Measurements from ENCODE around the gene ERBB3.
A peak's percentile ranks its signal among the peaks of the same experiment; 100 is the strongest.

The ERBB3 gene

GRCh38 chr12:56126732-56127239, 46.8 kb downstream of the ERBB3 start:
- H3K4me3 ChIP-seq (replicated peaks; ENCODE audit: low read depth, low read length): peak overlapping the region; percentile 40; the same call in 1 of the 2 replicates
- DNase-seq (ENCODE audit: extremely low read depth, low read depth): no peak
- TF ChIP-seq, protein P1, sequence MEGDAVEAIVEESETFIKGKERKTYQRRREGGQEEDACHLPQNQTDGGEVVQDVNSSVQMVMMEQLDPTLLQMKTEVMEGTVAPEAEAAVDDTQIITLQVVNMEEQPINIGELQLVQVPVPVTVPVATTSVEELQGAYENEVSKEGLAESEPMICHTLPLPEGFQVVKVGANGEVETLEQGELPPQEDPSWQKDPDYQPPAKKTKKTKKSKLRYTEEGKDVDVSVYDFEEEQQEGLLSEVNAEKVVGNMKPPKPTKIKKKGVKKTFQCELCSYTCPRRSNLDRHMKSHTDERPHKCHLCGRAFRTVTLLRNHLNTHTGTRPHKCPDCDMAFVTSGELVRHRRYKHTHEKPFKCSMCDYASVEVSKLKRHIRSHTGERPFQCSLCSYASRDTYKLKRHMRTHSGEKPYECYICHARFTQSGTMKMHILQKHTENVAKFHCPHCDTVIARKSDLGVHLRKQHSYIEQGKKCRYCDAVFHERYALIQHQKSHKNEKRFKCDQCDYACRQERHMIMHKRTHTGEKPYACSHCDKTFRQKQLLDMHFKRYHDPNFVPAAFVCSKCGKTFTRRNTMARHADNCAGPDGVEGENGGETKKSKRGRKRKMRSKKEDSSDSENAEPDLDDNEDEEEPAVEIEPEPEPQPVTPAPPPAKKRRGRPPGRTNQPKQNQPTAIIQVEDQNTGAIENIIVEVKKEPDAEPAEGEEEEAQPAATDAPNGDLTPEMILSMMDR (IDR thresholded peaks at IDR 0.05; ENCODE audit: low read depth, low read length, missing control alignments): no peak

- H3K4me3 ChIP-seq (replicated peaks; ENCODE audit: low read depth, low read length): peak overlapping the region; percentile 40
- TF ChIP-seq, protein P1 (IDR thresholded peaks at IDR 0.05; ENCODE audit: low read depth, low read length, missing control alignments): no peak
- DNase-seq (ENCODE audit: extremely low read depth, low read depth): no peak
Measured at GRCh38 chr12:56127485-56127887, 47.5 kb downstream of the ERBB3 start.

- TF ChIP-seq, protein P1 (IDR thresholded peaks at IDR 0.05; ENCODE audit: low read depth, low read length, missing control alignments): no peak
- H3K4me3 ChIP-seq (replicated peaks; ENCODE audit: low read depth, low read length): peak within 1 kb of the TSS; percentile 88
- peak; percentile 99 for DNase-seq (ENCODE audit: extremely low read depth, low read depth)
Measured at GRCh38 chr12:56127888-56128669, 48.1 kb downstream of the ERBB3 start, which contains the start of gene ESYT1. Gene ESYT1 (plus strand): TSS chr12:56128267. CDS start chr12:56128320, 53 bp downstream.

DNA sequence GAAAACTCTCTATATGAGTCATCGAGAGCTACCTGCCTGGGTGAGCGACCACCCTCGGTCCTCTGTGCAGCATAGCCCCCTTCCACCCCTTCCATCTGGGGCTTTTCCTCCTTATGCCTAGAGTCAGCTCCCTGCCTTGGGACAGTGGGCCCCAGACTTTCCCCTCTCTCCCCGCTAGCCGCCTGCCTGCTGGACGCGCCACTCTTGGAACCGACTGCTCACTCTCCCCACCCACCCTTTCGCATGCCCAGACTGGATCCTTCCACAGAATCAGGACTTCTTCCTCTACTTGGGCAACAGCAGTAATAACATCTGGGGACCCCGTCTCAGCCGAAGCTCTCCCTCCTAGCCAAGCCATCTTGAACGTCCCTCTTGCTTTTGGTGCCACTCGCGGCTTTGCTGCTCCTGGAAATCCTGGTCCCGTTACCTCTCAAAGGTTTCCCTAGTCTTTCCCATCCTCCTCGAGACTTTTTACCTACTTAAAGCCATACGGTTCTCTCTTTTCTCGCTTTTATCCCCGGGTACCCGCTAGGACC, 48.8 kb downstream of the ERBB3 start:
- peak overlapping the region; percentile 88 for H3K4me3 ChIP-seq (replicated peaks; ENCODE audit: low read depth, low read length)
- no peak for DNase-seq (ENCODE audit: extremely low read depth, low read depth)
- TF ChIP-seq, protein P1 (IDR thresholded peaks at IDR 0.05; ENCODE audit: low read depth, low read length, missing control alignments): no peak

- DNase-seq (ENCODE audit: extremely low read depth, low read depth): no peak
- H3K4me3 ChIP-seq (replicated peaks; ENCODE audit: low read depth, low read length): peak overlapping the region; percentile 88
- TF ChIP-seq, protein P1 (IDR thresholded peaks at IDR 0.05; ENCODE audit: low read depth, low read length, missing control alignments): no peak
Measured at GRCh38 chr12:56129206-56129941, 49.4 kb downstream of the ERBB3 start.

GRCh38 chr12:56129942-56130495, 50.1 kb downstream of the ERBB3 start:
- peak overlapping the region; percentile 88 for H3K4me3 ChIP-seq (replicated peaks; ENCODE audit: low read depth, low read length)
- no peak for DNase-seq (ENCODE audit: extremely low read depth, low read depth)
- TF ChIP-seq, protein P1 (IDR thresholded peaks at IDR 0.05; ENCODE audit: low read depth, low read length, missing control alignments): no peak

Data from HFF-Myc (cell line).